ENCODE data around the gene ARSB.
"Not testable (repeated sequence)": the region's sequence is repeated elsewhere in the genome, so short reads cannot be mapped to it uniquely, and the experiment has no call there.

ARSB gene

GRCh38 chr5:78738693-78739300 lies 246.3 kb downstream of the ARSB start:
- TF ChIP-seq, protein P1, sequence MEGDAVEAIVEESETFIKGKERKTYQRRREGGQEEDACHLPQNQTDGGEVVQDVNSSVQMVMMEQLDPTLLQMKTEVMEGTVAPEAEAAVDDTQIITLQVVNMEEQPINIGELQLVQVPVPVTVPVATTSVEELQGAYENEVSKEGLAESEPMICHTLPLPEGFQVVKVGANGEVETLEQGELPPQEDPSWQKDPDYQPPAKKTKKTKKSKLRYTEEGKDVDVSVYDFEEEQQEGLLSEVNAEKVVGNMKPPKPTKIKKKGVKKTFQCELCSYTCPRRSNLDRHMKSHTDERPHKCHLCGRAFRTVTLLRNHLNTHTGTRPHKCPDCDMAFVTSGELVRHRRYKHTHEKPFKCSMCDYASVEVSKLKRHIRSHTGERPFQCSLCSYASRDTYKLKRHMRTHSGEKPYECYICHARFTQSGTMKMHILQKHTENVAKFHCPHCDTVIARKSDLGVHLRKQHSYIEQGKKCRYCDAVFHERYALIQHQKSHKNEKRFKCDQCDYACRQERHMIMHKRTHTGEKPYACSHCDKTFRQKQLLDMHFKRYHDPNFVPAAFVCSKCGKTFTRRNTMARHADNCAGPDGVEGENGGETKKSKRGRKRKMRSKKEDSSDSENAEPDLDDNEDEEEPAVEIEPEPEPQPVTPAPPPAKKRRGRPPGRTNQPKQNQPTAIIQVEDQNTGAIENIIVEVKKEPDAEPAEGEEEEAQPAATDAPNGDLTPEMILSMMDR (IDR thresholded peaks at IDR 0.05; ENCODE audit: low read depth, low read length) = no peak

GRCh38 chr5:78738104-78738503 lies 247.0 kb downstream of the ARSB start:
- TF ChIP-seq, protein P1 (IDR thresholded peaks at IDR 0.05; ENCODE audit: low read depth, low read length) = no peak
- H3K4me3 ChIP-seq (ENCODE audit: low read depth, low read length) = no peak overlapping the region

More at GRCh38 chr5:78738693-78739300, 246.3 kb downstream of the ARSB start:
- no peak overlapping the region for H3K4me3 ChIP-seq (ENCODE audit: low read depth, low read length)

DNA sequence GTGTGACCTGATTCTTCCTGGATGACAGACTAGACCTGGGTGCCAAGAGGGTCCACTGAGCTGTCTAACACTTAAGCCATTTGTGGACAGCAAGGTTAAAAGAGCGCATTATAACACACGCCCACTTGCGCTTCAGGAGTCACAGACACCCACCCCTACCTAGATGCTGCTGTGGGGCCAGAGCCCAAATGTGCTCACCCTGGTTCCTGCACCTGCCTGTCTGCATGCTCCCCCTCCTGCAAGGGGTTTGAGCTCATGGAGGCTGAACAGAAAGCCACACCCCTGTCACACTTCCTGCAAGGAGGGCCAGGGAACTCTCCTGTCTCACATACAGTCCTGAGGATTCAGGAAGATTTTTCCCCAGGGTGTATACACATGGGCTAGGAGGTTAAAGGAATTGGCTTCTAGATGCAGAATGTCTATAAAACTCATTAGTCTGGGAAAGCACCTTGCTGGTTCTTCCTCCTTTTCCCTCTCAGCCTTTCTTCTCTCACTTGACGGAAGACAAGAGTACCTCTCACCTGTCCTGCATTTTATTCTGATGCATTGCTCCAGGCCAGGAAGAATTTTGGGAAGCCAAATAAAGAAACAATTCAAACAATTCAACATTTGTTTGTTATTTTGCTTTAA lies 249.2 kb downstream of the ARSB start:
- TF ChIP-seq, protein P1 (IDR thresholded peaks at IDR 0.05; ENCODE audit: low read depth, low read length) = no peak
- no peak overlapping the region for H3K4me3 ChIP-seq (ENCODE audit: low read depth, low read length)

DNA sequence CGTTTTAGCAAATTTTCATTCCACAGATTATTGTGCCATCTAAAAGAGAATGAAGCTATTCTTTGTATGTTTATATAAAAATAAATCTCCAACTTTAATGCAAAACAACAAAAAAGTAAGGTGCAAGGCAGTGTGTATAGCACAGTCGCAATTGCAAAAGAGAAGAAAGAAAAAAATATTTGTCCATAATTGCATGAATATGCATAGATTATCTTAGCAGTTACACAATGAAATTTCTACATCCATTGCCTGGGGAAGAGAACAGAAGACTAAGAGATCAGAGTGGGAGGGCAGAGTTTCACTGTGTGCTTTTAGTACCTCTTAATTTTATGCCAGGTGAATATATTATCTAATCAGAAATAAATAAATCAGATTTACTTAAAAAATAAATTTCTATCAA lies 250.2 kb downstream of the ARSB start:
- H3K4me3 ChIP-seq (ENCODE audit: low read depth, low read length) = no peak overlapping the region
- TF ChIP-seq, protein P1 (IDR thresholded peaks at IDR 0.05; ENCODE audit: low read depth, low read length) = no peak

- TF ChIP-seq, protein P1 (IDR thresholded peaks at IDR 0.05; ENCODE audit: low read depth, low read length) = no peak
- no peak overlapping the region for H3K4me3 ChIP-seq (ENCODE audit: low read depth, low read length)
These were observed 250.8 kb downstream of the ARSB start for GRCh38 chr5:78734094-78734845.

- H3K4me3 ChIP-seq (ENCODE audit: low read depth, low read length) = not testable (repeated sequence)
These were observed 252.4 kb downstream of the ARSB start for GRCh38 chr5:78732721-78733120.

DNA sequence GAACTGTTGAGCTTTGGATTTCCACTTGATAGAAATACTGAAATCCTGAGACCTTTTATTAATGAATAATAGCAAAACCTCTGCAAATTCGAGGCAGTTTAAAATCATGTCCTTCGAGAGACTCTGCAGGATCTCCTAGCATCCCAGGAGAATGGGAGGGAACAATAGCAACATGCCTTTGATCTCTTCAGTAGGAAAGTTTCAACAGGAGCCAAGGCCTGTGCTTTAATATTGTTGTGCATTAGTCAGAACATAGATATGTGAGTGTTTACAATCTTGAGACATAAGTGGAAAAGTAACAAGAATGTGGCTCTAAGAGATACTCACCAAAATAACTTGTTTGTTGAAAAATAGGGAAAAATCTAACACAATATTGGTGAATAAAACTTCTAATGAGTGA lies 253.2 kb downstream of the ARSB start:
- H3K4me3 ChIP-seq (ENCODE audit: low read depth, low read length) = no peak overlapping the region
- TF ChIP-seq, protein P1 (IDR thresholded peaks at IDR 0.05; ENCODE audit: low read depth, low read length) = no peak

Data from WI38 (cell line).